GM23248 (cell line): ENCODE data around the gene LIMCH1. TPM values are rescaled to one million over a fixed set of nuclear protein-coding genes. Genes with fewer than 3 reads are reported as not detected.
A peak's percentile ranks its signal among the peaks of the same experiment; 100 is the strongest.

ENCODE experiments used
- DNase-seq: peaks from one replicate; pipeline ENCODE4 v3.0.0-alpha.2; 2015
- H2AFZ ChIP-seq: fragments of 200-600 bp; sonication (generic); 2 replicates; pipeline ENCODE4 v1.6.1; 2016; ENCODE audit warnings: antibody characterized with exemption
- H3F3A ChIP-seq: fragments of 200-600 bp; sonication (generic); 2 replicates; pipeline ENCODE4 v1.6.1; 2016; ENCODE audit warnings: mild to moderate bottlenecking, antibody characterized with exemption, mixed run types; ENCODE audit not compliant: insufficient read depth
- H3K27ac ChIP-seq: fragments of 200-600 bp; sonication (generic); 2 replicates; pipeline ENCODE4 v1.5.1; 2016; ENCODE audit warnings: mild to moderate bottlenecking
- H3K27me3 ChIP-seq: fragments of 200-600 bp; sonication (generic); replicated peaks from 2 replicates; pipeline ENCODE4 v1.6.1; 2016; ENCODE audit warnings: mild to moderate bottlenecking; ENCODE audit not compliant: insufficient read depth
- H3K36me3 ChIP-seq: fragments of 200-600 bp; sonication (generic); 2 replicates; pipeline ENCODE4 v1.6.1; 2016; ENCODE audit warnings: low read depth, mild to moderate bottlenecking
- H3K4me1 ChIP-seq: fragments of 200-600 bp; sonication (generic); 2 replicates; pipeline ENCODE4 v1.6.1; 2016; ENCODE audit warnings: mild to moderate bottlenecking; ENCODE audit not compliant: insufficient read depth
- H3K4me2 ChIP-seq: fragments of 200-600 bp; sonication (generic); one replicate; pipeline ENCODE4 v1.6.1; 2016; ENCODE audit warnings: mild to moderate bottlenecking; ENCODE audit not compliant: unreplicated experiment
- H3K4me3 ChIP-seq: fragments of 200-600 bp; sonication (generic); 2 replicates; pipeline ENCODE4 v1.5.1; 2016; ENCODE audit warnings: mild to moderate bottlenecking
- H3K79me2 ChIP-seq: fragments of 200-600 bp; sonication (generic); 2 replicates; pipeline ENCODE4 v1.6.1; 2016; ENCODE audit warnings: mild to moderate bottlenecking; ENCODE audit not compliant: insufficient read depth
- H3K9ac ChIP-seq: fragments of 200-600 bp; sonication (generic); 2 replicates; pipeline ENCODE4 v1.6.1; 2016; ENCODE audit warnings: mild to moderate bottlenecking
- H3K9me2 ChIP-seq: fragments of 200-600 bp; sonication (generic); 2 replicates; pipeline ENCODE4 v1.6.1; 2016; ENCODE audit warnings: mixed run types, mild to moderate bottlenecking, moderate library complexity; ENCODE audit not compliant: insufficient read depth
- H3K9me3 ChIP-seq: fragments of 200-600 bp; sonication (generic); one replicate; pipeline ENCODE4 v1.6.1; 2017; ENCODE audit warnings: low read depth
- H4K20me1 ChIP-seq: fragments of 200-600 bp; sonication (generic); 2 replicates; pipeline ENCODE4 v1.6.0; 2016; ENCODE audit not compliant: insufficient read depth
- EZH2 ChIP-seq: fragments of 200-600 bp; sonication (generic); IDR thresholded peaks from 2 replicates; pipeline ENCODE4 v1.6.1; 2018; ENCODE audit warnings: antibody characterized with exemption, mild to moderate bottlenecking; ENCODE audit not compliant: insufficient read depth, poor library complexity, severe bottlenecking
- EZH2phosphoT487 ChIP-seq: fragments of 200-600 bp; sonication (generic); IDR thresholded peaks from 2 replicates; pipeline ENCODE4 v1.6.1; 2018; ENCODE audit warnings: antibody characterized with exemption, moderate library complexity, mild to moderate bottlenecking, low read depth; ENCODE audit not compliant: insufficient read depth
- WGBS, 2 experiments: methylation state at CpG; one replicate each; pipeline ENCODE4 v1.1.6; 2015 to 2017; ENCODE audit warnings: low lambda C conversion rate in 2 of 2, low coverage in 1 of 2; ENCODE audit errors: missing lambda C conversion rate in 2 of 2; 5-methylcytosine and 5-hydroxymethylcytosine counted together
- in situ Hi-C: fragments of 300-500 bp; cut with MboI; formaldehyde crosslinking; loops from 2 replicates; pipeline ENCODE4 v1.15.0; 2020
- polyA plus RNA-seq: library from polyadenylated mRNA; unstranded; fragments of >200 nt; fragmentation: Nextera tagmentation; extraction: Ambion mirVana; gene quantifications from 2 replicates; pipeline ENCODE4 v1.2.1, GENCODE V29; 2016
- total RNA-seq: library from RNA; depleted of rRNA; stranded (reverse); fragments of >200 nt; shearing (Covaris generic); gene quantifications from 2 replicates; pipeline ENCODE4 v1.2.3, GENCODE V29; 2014

Gene LIMCH1
- total and polyA plus RNA-seq, 2 experiments from 2014 or later, result 17.4 to 22.2 TPM

- H3K27me3 ChIP-seq, result peaks cover 32% of the 10 kb centered on the region
- in situ Hi-C loops, result no loop called here
- no peaks in the 10 kb centered on the region for H3K4me1 ChIP-seq
- H3F3A ChIP-seq, result no peaks in the 10 kb centered on the region
- no peak overlapping the region for H3K27ac ChIP-seq
- H3K36me3 ChIP-seq, result no peaks in the 10 kb centered on the region
- no peaks in the 10 kb centered on the region for H4K20me1 ChIP-seq
- H3K79me2 ChIP-seq, result no peaks in the 10 kb centered on the region
- H3K9ac ChIP-seq, result no peak overlapping the region
- no peaks in the 10 kb centered on the region for H3K9me3 ChIP-seq
- no peak overlapping the region for H3K4me3 ChIP-seq
- H3K4me2 ChIP-seq, result no peak overlapping the region
- DNase-seq, result no peak
- H3K9me2 ChIP-seq, result no peaks in the 10 kb centered on the region
- TF ChIP-seq EZH2 (no peak), EZH2phosphoT487 (no peak)
- H2AFZ ChIP-seq, result no peak overlapping the region
- WGBS, 2 experiments, result 24 to 31% methylated on average over 2 of the region's 2 CpGs
Measured at GRCh38 chr4:41741354-41741753, 203.4 kb downstream of the LIMCH1 start.

- TF ChIP-seq EZH2phosphoT487 (no peak), EZH2 (no peak)
- no peak overlapping the region for H3K4me3 ChIP-seq
- H3K4me1 ChIP-seq, result no peaks in the 10 kb centered on the region
- WGBS, 2 experiments, result 9 to 10% methylated on average over 33 of the region's 33 CpGs
- no peaks in the 10 kb centered on the region for H4K20me1 ChIP-seq
- no peaks in the 10 kb centered on the region for H3F3A ChIP-seq
- H3K9me2 ChIP-seq, result no peaks in the 10 kb centered on the region
- DNase-seq, result no peak
- peaks cover 66% of the 10 kb centered on the region for H3K27me3 ChIP-seq
- H3K9me3 ChIP-seq, result no peaks in the 10 kb centered on the region
- no peak overlapping the region for H3K4me2 ChIP-seq
- no peaks in the 10 kb centered on the region for H3K79me2 ChIP-seq
- H2AFZ ChIP-seq, result no peak overlapping the region
- in situ Hi-C loops, result no loop called here
- no peak overlapping the region for H3K9ac ChIP-seq
- H3K36me3 ChIP-seq, result no peaks in the 10 kb centered on the region
- H3K27ac ChIP-seq, result no peak overlapping the region
Measured at GRCh38 chr4:41744572-41745291, 206.8 kb downstream of the LIMCH1 start.

DNA sequence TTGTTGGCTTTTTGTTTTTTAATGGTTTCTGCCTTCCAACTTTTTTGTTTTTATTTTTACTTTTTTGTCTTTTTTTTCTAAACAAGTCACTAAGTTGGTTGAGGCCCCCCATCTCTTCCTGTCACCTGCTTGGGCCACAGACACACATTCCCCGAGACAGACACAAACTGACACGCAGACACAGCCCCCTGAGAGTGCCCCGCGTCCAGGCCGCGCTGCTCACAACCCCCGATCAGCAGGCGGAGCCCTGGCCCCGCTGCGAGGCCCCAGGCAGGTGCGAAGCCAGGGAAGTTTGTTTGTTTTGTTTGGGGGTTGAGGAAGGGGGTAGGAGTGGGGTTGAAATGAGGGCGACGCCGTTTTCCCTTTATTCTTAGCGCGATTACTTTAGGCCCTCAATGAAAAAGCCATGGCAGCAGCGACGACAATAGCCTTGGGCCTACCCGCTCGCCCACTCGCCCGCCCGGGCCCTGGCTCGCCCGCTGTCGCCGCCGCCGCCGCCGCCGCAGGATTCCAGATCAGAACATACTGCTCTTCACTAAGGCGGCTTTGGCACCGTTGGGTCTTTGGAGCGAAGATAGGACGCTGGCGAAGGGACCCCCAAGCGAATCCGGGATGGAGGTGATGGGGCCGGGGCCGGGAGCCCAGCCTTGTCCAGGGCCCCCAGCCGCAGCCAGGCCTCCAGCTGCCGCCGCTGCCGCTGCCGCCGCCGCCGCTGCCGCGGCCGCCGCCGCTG is 207.5 kb downstream of the LIMCH1 start:
- Histone ChIP-seq H3K27me3 (peaks cover 73% of the 10 kb centered on the region), H3K9me2 (no peaks in the 10 kb centered on the region), H2AFZ (no peak overlapping the region), H3K4me3 (no peak overlapping the region), H3K4me2 (no peak overlapping the region), H3K9me3 (no peaks in the 10 kb centered on the region), H3K79me2 (no peaks in the 10 kb centered on the region), H3F3A (no peaks in the 10 kb centered on the region), H3K36me3 (no peaks in the 10 kb centered on the region), H3K4me1 (no peaks in the 10 kb centered on the region), H3K9ac (no peak overlapping the region), H4K20me1 (no peaks in the 10 kb centered on the region), H3K27ac (no peak overlapping the region)
- peak; percentile 94 for TF ChIP-seq EZH2
- 0 out of 2 replicates have a peak, but pooled peaks have one; percentile 21 for TF ChIP-seq EZH2phosphoT487
- in situ Hi-C loops, result no loop called here
- no peak for DNase-seq
- WGBS, 2 experiments, result 6 to 7% methylated on average over 47 to 54 of the region's 54 CpGs

DNA sequence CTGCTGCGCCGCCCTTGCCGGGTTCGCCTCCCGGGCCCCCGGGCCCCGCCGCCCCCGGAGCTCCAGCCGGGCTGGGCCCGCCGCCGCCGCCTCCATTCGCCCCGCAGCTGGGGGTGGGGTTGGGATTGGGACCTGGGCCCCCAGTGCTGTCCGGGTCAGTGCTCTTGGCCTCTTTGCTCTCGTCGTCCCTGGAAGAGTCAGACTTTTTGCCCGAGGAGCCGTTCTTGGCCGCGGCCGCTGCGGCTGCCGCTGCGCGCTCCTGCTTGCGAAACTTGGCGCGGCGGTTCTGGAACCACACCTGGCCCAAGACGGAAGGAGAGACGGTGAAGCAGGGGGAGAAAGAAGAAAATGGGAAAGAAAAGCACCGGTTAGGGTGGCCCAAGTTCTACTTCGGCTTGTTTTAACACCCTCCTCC is 208.1 kb downstream of the LIMCH1 start:
- no peaks in the 10 kb centered on the region for H3K4me1 ChIP-seq
- H4K20me1 ChIP-seq, result no peaks in the 10 kb centered on the region
- H3K4me2 ChIP-seq, result no peak overlapping the region
- no peaks in the 10 kb centered on the region for H3K36me3 ChIP-seq
- in situ Hi-C loops, result no loop called here
- TF ChIP-seq EZH2phosphoT487 (no peak; the same call in 1 of the 2 replicates), EZH2 (no peak)
- no peaks in the 10 kb centered on the region for H3K79me2 ChIP-seq
- 4 to 7% methylated on average over 23 to 27 of the region's 36 CpGs for whole genome bisulfite sequencing, 2 experiments
- H3K9ac ChIP-seq, result no peak overlapping the region
- H2AFZ ChIP-seq, result no peak overlapping the region
- peaks cover 79% of the 10 kb centered on the region for H3K27me3 ChIP-seq
- H3K9me2 ChIP-seq, result no peaks in the 10 kb centered on the region
- no peak overlapping the region for H3K4me3 ChIP-seq
- no peaks in the 10 kb centered on the region for H3K9me3 ChIP-seq
- no peaks in the 10 kb centered on the region for H3F3A ChIP-seq
- DNase-seq, result peak; percentile 10
- no peak overlapping the region for H3K27ac ChIP-seq
